GM19025 (cell line): ENCODE results near the gene SYNDIG1.

Source experiments
- ATAC-seq: cut with Tn5 transposase; IDR thresholded peaks from one replicate; pipeline ENCODE4 v1.9.1; 2021; ENCODE audit warnings: mild to moderate bottlenecking, low read depth, moderate library complexity; ENCODE audit not compliant: unreplicated experiment

The SYNDIG1 gene

DNA sequence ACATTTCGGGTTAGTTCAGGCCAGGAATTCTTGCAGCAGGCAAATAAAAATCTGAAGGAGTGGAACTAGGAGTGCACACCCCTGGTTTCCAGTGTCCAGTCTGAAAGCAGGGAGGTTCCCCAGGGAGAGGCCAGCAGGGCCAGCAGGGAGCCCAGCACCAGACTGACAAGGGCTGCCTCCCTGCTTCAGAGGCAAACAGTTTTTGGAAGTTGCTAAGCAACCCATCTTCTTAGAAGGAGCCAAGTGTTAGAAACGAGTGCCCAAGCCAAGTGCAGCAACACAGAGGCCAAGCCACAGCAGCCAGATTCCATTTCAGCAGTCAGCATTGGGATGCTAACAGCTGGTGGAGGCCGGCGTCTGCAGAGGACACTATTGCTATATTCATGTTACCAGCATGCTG, 179.1 kb downstream of the SYNDIG1 start:
- no peak for ATAC-seq

DNA sequence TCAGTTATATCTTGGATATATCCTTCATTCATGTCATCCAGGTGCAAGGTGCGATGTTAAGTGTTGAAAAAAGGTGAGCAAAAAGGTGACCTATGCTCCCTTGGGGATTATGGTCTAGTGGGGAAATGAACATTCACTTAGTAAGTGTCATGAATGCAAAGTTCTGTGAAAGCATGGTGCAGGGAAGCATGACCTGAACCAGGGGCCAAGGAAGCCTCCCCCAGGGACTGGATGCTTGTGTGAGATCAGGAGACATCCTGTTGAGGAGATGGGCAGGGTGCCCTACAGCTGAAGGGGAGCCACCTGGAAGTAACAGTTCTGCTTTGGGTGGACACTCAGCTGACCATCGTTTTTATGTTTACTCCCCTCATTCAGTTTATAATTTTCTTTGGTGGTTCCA, 179.5 kb downstream of the SYNDIG1 start:
- ATAC-seq = no peak

DNA sequence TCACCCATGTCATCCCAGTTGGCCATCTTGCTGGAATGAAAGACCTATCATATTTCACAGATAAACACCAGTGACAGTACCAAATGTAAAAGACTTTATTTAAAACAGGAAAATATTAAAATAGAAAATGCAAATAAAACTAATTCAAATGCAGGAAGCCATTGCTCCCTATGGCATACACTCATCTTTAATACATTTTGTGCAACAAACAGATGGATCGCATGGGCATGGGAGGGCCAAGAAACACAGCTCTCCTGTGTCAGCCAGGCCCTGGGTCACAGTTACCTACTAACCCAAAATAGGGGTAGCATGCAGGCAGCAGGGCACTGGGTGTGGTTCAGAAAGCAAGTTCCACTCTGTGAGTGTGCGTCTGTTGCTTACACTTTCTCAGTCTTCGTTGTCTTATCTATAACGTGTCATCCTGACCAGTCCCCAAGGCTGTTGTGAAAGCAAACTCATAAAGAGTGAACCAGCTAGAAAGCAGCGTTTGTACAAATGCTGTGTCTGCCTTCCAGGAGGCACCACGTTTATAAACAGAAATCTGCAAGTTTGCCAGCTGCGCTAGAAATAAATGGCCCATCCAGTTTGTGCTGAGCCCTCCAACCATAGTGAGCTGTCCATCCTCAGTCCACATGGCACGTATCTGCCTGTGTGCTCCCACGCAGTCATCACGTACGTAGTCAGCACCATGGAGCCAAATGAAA, 180.5 kb downstream of the SYNDIG1 start:
- ATAC-seq = no peak

DNA sequence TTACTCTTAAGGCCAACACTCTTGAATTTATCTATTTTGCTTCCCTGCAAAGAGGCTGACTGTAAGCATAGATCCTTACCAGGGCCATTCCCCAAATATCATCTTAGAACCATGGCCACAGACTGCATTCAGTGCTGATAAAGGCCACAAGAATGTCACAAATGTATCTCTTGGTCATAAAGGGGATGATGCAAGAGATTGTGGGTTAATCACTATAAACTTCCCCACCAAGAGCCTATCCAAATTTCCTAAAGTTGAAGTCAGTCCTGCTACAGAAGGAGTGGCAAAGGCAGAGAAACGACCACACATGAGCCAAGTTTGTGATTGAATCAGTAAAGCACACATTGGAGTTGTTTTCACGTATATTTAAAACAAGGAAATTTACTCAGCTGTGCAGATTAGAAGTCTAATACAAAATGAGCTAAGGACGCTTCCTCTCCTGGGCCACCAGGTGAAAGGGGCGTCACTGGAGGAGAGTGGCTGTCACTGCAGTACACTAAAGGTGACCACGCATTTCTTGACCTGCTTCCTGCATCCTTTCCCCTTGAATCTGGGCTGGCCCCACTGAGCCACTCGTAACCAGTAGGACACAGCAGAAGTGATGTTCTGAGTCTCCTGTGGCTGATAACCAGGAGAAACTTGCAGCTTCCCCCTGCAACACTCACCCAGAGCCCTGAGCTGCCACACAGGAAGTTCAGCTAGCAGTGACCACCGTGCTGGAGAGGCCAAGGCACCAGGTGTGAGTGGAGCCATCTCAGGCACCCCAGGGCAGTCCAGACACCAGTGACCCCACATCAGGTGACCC, 181.9 kb downstream of the SYNDIG1 start:
- ATAC-seq = no peak

GRCh38 chr20:24651976-24652345, 182.5 kb downstream of the SYNDIG1 start:
- ATAC-seq = no peak

GRCh38 chr20:24653306-24653705, 183.9 kb downstream of the SYNDIG1 start:
- ATAC-seq = no peak

DNA sequence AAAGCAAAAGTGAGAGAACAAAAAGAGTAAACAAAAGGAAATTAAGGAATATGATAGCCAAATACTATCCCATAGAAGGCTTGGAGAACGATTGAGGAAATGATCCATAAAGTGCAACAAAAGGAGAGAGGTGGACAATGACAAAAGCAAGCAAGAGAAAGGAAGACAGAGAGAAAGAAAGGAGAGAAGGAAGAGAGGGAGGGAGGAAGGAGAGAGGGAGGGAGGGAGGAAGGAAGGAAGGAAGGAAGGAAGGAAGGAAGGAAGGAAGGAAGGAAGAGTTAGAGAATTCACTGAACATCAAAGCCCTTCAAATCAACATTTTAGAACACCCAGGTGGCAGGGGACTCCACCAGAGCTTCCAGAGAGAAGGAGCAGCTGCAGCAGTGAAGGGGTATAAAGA, 185.0 kb downstream of the SYNDIG1 start:
- no peak for ATAC-seq

DNA sequence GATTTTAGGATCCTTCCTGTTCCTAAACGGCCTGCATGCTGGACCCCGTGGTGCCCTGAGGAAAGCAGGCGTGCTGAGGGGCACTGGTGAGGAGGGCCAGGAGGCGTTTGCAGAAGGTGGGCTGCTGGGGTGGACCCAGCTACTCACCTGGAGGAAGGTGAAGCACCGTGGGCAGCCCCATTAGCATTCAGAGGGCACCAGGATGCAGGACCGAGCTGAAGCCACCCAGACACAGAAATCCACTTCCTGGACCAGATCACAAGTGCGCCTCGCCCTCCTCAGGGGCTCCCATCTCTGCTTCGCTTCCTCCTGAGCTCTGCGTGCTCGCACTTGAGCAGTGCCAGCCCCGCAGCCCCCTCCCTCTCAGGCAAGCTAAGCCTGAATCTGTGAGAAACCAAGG, 187.0 kb downstream of the SYNDIG1 start:
- no peak for ATAC-seq

GRCh38 chr20:24657196-24657595, 187.8 kb downstream of the SYNDIG1 start:
- ATAC-seq = no peak

DNA sequence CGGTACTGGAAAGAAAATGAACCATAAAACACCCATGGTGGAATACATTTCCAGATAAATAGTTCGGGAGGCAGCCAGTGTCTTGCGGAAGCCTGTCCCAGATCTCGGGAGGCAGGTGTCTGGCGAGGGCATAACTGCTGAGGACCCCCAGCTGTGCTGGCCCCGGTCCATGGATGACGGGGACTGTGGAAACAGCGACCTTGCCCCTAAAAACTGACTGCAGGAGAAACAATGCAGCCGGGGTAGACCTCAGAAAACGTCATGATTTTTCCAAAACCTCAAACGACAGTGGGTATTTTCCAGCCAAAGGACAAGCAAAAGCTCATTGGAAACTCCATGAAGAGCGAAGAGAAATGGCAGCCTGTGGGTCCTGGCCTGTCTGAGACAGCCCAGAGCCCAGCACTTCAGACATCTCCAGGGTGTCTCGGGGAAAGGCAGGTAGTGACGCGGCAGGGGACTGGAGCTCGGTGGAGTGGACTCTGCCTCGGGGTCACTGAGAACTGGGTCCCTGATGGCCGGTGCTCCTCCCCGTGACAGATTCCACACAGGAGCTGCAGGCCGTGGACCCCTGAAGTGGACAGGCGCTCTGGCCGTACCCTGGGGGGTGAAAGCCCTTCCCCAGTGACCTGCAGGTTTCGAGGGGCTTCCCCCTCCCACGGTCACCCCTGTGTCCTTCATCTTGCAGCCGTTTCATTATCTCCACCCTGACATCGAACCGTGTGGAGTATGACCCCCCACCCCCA, 188.6 kb downstream of the SYNDIG1 start:
- no peak for ATAC-seq

- no peak for ATAC-seq
Measured at GRCh38 chr20:24658920-24659660, 189.7 kb downstream of the SYNDIG1 start.

DNA sequence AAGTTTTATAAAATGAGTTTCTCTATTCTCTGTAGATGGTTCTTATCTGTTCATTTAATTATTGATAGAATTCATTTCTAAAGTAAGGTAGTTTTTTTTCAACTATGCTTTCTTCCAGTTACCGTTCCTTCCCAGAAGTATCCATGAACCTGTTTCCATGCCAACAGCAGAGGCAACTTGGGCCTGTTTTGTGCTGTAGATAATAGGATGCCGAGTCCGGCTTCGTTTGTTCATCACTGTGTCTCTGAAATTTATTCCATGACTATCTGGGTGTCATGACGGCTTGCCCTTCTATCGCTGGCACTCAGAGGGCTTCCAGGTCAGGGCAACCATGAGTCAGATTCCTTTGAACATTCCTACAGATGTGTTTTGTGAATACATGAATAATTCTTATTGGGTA, 190.4 kb downstream of the SYNDIG1 start:
- ATAC-seq = no peak

GRCh38 chr20:24660651-24661050, 191.2 kb downstream of the SYNDIG1 start:
- no peak for ATAC-seq

- no peak for ATAC-seq
Measured at GRCh38 chr20:24661255-24661654, 191.8 kb downstream of the SYNDIG1 start.

- no peak for ATAC-seq
Measured at GRCh38 chr20:24662322-24662721, 192.9 kb downstream of the SYNDIG1 start.

DNA sequence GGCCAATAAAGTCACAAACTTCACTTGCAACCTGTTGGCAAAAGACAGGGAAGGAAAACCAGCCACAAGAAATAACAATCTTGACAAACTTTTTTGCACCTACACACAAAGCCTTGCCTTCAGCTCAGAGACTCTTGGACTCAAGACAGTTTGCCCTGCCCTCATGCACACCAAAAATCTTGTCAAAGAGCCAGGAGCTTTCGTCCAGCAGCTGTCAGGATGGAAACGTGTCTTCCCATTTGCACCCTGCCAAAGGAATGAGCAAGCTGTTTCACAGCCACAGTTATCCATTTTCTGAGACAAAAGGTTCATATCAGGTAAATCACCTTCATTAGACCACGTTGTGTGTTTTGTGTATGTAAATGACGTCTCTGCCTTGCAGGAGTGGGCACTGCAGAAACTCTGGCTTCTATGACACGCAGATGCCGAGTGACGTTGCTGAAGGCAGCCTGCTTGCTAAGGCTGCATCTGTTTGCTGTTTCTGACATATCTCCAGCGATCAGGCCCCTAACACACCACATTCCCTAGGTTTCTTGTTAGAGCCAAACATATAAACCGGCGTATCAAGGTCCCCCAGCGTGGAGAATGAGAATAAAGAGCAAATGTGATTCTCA, 193.4 kb downstream of the SYNDIG1 start:
- no peak for ATAC-seq

DNA sequence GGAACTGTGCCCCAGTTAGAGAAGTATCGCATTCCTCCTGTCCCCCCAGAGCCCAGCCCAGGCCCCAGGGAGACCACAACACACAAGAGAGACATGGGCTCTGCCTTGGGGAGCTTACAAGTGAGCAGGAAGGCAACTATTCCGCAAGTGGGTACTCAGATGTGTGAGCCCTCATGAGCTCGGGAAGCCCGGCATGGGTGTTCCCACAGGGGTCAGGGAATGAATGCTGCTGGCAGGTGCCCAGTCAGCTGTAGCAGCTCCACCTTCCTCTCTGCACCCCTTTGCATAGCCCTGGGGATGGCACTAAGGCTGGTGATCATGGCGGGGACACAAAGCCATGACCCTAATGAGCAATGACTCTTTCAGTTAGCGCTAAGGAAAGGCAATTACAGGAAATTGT, 194.1 kb downstream of the SYNDIG1 start:
- ATAC-seq = no peak

GRCh38 chr20:24664266-24664986, 195.0 kb downstream of the SYNDIG1 start:
- ATAC-seq = no peak

GRCh38 chr20:24665196-24665595, 195.8 kb downstream of the SYNDIG1 start:
- ATAC-seq = no peak

- ATAC-seq = no peak
Measured at GRCh38 chr20:24665741-24666191, 196.3 kb downstream of the SYNDIG1 start.
